ENCODE measurements around the gene DNAJC5G.

The DNAJC5G gene

DNA sequence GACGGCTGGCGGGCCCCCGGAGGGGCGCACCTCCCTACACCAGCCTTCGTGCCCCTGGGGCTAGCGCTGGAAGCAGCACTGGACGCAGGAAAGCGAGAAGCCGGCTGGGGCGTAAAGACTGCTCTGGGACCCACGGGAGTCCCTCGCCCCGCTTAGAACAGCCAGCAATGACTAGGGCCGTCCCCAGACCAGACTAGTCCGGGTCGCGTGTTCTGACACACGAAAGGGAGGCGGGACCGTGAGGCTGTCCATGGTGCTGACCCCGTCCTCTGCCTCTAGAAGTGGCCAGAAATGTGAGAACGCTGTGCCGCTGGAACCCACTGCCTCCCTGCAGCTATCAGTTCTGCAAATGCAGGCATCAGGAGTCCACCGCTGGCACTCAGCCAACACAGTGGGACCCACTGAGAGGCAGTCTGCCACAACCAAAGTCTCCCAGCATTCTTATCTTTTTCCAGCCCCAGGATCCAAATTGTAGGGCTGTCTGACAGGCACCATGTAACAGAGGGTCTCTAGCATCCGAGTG lies 33.2 kb downstream of the DNAJC5G start, which contains the start of gene UCN:
TSS of gene UCN (minus strand) at position 87 of the 523 bp plus-strand sequence. CDS start 550 bp downstream, outside the sequence.
- no peak within 1 kb of the TSS for H3K27ac ChIP-seq (ENCODE audit: low read length)
- H3K9ac ChIP-seq (ENCODE audit: low read depth, low read length): no peak within 1 kb of the TSS
- DNase-seq (peak; percentile 23), ATAC-seq (ENCODE audit: insufficient read depth, low read depth) (0 out of 3 replicates have a peak, but pooled peaks have one; percentile 39)
- H4K20me1 ChIP-seq (ENCODE audit: insufficient read depth, low read length): peaks cover 7% of the 10 kb centered on the region
- peaks cover 25% of the 10 kb centered on the region for H3K36me3 ChIP-seq (ENCODE audit: insufficient read depth, low read length)
- no peak within 1 kb of the TSS for H3K4me3 ChIP-seq (ENCODE audit: low read depth in 1 of 2, low read length in 2 of 2)
- no peak within 1 kb of the TSS for H3K4me2 ChIP-seq (ENCODE audit: insufficient read depth, low read length)
- TF ChIP-seq EZH2 (IDR thresholded peaks at IDR 0.05; ENCODE audit: borderline replicate concordance, low read depth, low read length, severe bottlenecking): no peak
- TF ChIP-seq, protein P1, sequence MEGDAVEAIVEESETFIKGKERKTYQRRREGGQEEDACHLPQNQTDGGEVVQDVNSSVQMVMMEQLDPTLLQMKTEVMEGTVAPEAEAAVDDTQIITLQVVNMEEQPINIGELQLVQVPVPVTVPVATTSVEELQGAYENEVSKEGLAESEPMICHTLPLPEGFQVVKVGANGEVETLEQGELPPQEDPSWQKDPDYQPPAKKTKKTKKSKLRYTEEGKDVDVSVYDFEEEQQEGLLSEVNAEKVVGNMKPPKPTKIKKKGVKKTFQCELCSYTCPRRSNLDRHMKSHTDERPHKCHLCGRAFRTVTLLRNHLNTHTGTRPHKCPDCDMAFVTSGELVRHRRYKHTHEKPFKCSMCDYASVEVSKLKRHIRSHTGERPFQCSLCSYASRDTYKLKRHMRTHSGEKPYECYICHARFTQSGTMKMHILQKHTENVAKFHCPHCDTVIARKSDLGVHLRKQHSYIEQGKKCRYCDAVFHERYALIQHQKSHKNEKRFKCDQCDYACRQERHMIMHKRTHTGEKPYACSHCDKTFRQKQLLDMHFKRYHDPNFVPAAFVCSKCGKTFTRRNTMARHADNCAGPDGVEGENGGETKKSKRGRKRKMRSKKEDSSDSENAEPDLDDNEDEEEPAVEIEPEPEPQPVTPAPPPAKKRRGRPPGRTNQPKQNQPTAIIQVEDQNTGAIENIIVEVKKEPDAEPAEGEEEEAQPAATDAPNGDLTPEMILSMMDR (IDR thresholded peaks at IDR 0.05; ENCODE audit: borderline replicate concordance, extremely low read depth, low read length, poor library complexity, severe bottlenecking): no peak
- H2AFZ ChIP-seq (ENCODE audit: low read depth, low read length): no peak within 1 kb of the TSS
- no peaks in the 10 kb centered on the region for H3K79me2 ChIP-seq (ENCODE audit: insufficient read depth, low read length)
- H3K27me3 ChIP-seq (ENCODE audit: insufficient read depth, low read length, poor library complexity): no peaks in the 10 kb centered on the region
- H3K4me1 ChIP-seq (ENCODE audit: insufficient read depth, low read length): peaks cover under 1% of the 10 kb centered on the region; the same call in 1 of the 2 replicates
- H3K9me3 ChIP-seq (ENCODE audit: insufficient read depth, low read length, severe bottlenecking): no peaks in the 10 kb centered on the region

DNA sequence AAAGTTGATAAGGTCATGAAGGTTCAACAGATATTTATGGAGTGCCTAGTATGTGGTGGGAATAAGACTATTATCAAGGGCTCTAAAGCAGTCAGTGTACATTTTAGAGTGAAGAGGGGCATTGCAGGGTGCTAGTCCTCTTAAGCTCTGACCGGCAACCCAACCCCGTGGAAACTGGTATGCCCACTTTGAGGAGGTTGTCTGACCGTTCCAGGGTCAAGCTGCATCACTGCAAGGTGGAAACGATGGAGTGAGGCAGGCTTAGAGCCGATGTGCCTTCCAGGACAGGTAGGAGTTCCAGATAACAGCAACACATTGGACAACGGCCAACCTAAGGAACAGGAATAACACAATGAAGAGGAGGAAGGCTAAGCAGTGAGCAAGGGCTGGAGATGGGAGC lies 34.4 kb downstream of the DNAJC5G start:
- TF ChIP-seq, protein P1 (IDR thresholded peaks at IDR 0.05; ENCODE audit: borderline replicate concordance, extremely low read depth, low read length, poor library complexity, severe bottlenecking): no peak
- H3K4me1 ChIP-seq (ENCODE audit: insufficient read depth, low read length): no peaks in the 10 kb centered on the region
- no peaks in the 10 kb centered on the region for H3K27me3 ChIP-seq (ENCODE audit: insufficient read depth, low read length, poor library complexity)
- no peak overlapping the region for H3K9ac ChIP-seq (ENCODE audit: low read depth, low read length)
- no peaks in the 10 kb centered on the region for H3K9me3 ChIP-seq (ENCODE audit: insufficient read depth, low read length, severe bottlenecking)
- peaks cover 25% of the 10 kb centered on the region for H3K36me3 ChIP-seq (ENCODE audit: insufficient read depth, low read length)
- H3K4me2 ChIP-seq (ENCODE audit: insufficient read depth, low read length): no peak overlapping the region
- H3K79me2 ChIP-seq (ENCODE audit: insufficient read depth, low read length): no peaks in the 10 kb centered on the region
- DNase-seq: no peak
- H3K4me3 ChIP-seq (ENCODE audit: low read depth in 1 of 2, low read length in 2 of 2): no peak overlapping the region
- no peak for ATAC-seq (ENCODE audit: insufficient read depth, low read depth)
- peaks cover 7% of the 10 kb centered on the region for H4K20me1 ChIP-seq (ENCODE audit: insufficient read depth, low read length)
- H2AFZ ChIP-seq (ENCODE audit: low read depth, low read length): no peak overlapping the region
- no peak overlapping the region for H3K27ac ChIP-seq (ENCODE audit: low read length)

DNA sequence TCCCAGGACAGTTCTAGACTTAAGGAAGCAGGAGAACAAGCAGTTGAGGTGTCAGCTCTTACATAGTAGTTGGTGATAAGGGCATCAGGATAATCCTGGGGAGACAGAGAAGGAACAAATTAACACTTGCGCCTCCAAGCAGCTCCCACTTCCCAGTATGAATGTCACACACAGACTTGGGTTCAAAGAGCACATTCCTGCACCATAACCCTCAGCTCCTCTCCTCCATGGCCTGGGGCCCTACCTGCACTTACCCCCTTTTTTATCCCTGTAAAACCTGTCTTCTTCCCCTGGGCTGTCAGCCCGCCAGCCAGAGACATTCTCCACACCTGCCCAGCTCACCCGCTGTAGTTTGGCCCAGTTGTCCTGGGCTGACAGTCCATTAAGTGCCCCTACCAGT lies 36.9 kb downstream of the DNAJC5G start:
- H3K27me3 ChIP-seq (ENCODE audit: insufficient read depth, low read length, poor library complexity): no peaks in the 10 kb centered on the region
- H3K4me3 ChIP-seq (ENCODE audit: low read depth in 1 of 2, low read length in 2 of 2): no peak overlapping the region
- no peak overlapping the region for H3K4me2 ChIP-seq (ENCODE audit: insufficient read depth, low read length)
- H2AFZ ChIP-seq (ENCODE audit: low read depth, low read length): no peak overlapping the region
- H3K4me1 ChIP-seq (ENCODE audit: insufficient read depth, low read length): no peaks in the 10 kb centered on the region
- ATAC-seq (ENCODE audit: insufficient read depth, low read depth): no peak
- H3K9me3 ChIP-seq (ENCODE audit: insufficient read depth, low read length, severe bottlenecking): no peaks in the 10 kb centered on the region
- peaks cover 7% of the 10 kb centered on the region for H4K20me1 ChIP-seq (ENCODE audit: insufficient read depth, low read length)
- no peaks in the 10 kb centered on the region for H3K79me2 ChIP-seq (ENCODE audit: insufficient read depth, low read length)
- TF ChIP-seq, protein P1 (IDR thresholded peaks at IDR 0.05; ENCODE audit: borderline replicate concordance, extremely low read depth, low read length, poor library complexity, severe bottlenecking): no peak
- no peak for TF ChIP-seq EZH2 (IDR thresholded peaks at IDR 0.05; ENCODE audit: borderline replicate concordance, low read depth, low read length, severe bottlenecking)
- no peak overlapping the region for H3K9ac ChIP-seq (ENCODE audit: low read depth, low read length)
- no peak for DNase-seq
- H3K27ac ChIP-seq (ENCODE audit: low read length): no peak overlapping the region
- H3K36me3 ChIP-seq (ENCODE audit: insufficient read depth, low read length): peaks cover 32% of the 10 kb centered on the region
